K562 (cell line): ENCODE results near the gene AARSD1. TPM values are rescaled to one million over a fixed set of nuclear protein-coding genes. Genes with fewer than 3 reads are reported as not detected.

Experiments
- C11orf30 ChIP-seq: fragments of 450-650 bp; IDR thresholded peaks from 2 replicates; pipeline ENCODE4 v1.6.1; 2016; ENCODE audit warnings: low read depth, mild to moderate bottlenecking
- CCAR2 ChIP-seq: fragments of 200-400 bp; formaldehyde crosslinking; IDR thresholded peaks from 2 replicates; pipeline ENCODE4 v1.6.1; 2017; ENCODE audit warnings: mild to moderate bottlenecking, low read depth, low read length
- CTCF ChIP-seq, 3 experiments: IDR thresholded peaks in 2 of 3; conservative IDR thresholded peaks in 1 of 3; 2 replicates each; pipeline ENCODE4 v1.5.1; 2011 to 2012; ENCODE audit warnings: low read length in 3 of 3, mild to moderate bottlenecking in 3 of 3, control low read depth in 2 of 3, improper control_type of control experiment in 1 of 3, inconsistent platforms in 1 of 3, low read depth in 1 of 3, mixed read lengths in 1 of 3, moderate library complexity in 1 of 3; ENCODE audit not compliant: insufficient read depth in 2 of 3
- LEF1 ChIP-seq: fragments of 450-650 bp; IDR thresholded peaks from 2 replicates; pipeline ENCODE4 v1.6.1; 2016; ENCODE audit warnings: mild to moderate bottlenecking
- NCOA4 ChIP-seq: fragments of 450-650 bp; IDR thresholded peaks from 2 replicates; pipeline ENCODE4 v1.6.1; 2018; ENCODE audit warnings: mild to moderate bottlenecking; ENCODE audit not compliant: partially characterized antibody
- REST ChIP-seq, 2 experiments: fragments of 450-650 bp; formaldehyde crosslinking in 1 of 2; IDR thresholded peaks; 2 replicates each; pipeline versions ENCODE4 v1.4.0 to v1.6.1; 2014 to 2020; ENCODE audit warnings: mild to moderate bottlenecking in 2 of 2, borderline replicate concordance in 1 of 2, low read depth in 1 of 2
- RNF2 ChIP-seq: sonication (generic); IDR thresholded peaks from 2 replicates; pipeline ENCODE4 v1.6.1; 2016
- ZBTB49 ChIP-seq: sonication (generic); formaldehyde crosslinking; IDR thresholded peaks from 2 replicates; pipeline ENCODE4 v1.8.0; 2022; ENCODE audit warnings: missing genetic modification reagents, mild to moderate bottlenecking, borderline replicate concordance
- ZNF639 ChIP-seq, 2 experiments: fragments of 200-800 bp in 1 of 2; sonication (Bioruptor generic) in 1 of 2; sonication (generic) in 1 of 2; formaldehyde crosslinking in 1 of 2; IDR thresholded peaks in 1 of 2; conservative IDR thresholded peaks in 1 of 2; 2 replicates each; pipeline versions ENCODE4 v1.5.0 to v1.6.1; 2016 to 2020; ENCODE audit warnings: missing compliant biosample characterization in 1 of 2, missing genetic modification characterization in 1 of 2, missing genetic modification reagents in 1 of 2
- polyA plus RNA-seq, 8 experiments: library from polyadenylated mRNA; depleted of rRNA in 4 of 8; stranded (reverse) in 5 of 8; unstranded in 3 of 8; fragments of >200 nt; fragmentation: Nextera tagmentation in 2 of 8; fragmentation: Illumina TruSeq in 1 of 8; extraction: Ambion mirVana in 2 of 8; extraction: Trizol in 1 of 8; gene quantifications; 2 replicates each; pipeline versions ENCODE4 v1.2.1 to v1.2.3, GENCODE V29; 2011 to 2014; ENCODE audit warnings: inconsistent platforms in 1 of 8, missing spikeins in 1 of 8
- total RNA-seq, 7 experiments: library from RNA; depleted of rRNA in 6 of 7; stranded (reverse); fragments of >200 nt in 6 of 7; fragmentation: Illumina TruSeq in 2 of 7; extraction: Trizol in 2 of 7; gene quantifications; 2 replicates each; pipeline versions ENCODE4 v1.2.1 to v1.2.3, GENCODE V29; 2011 to 2021; ENCODE audit warnings: low replicate concordance in 1 of 7

The AARSD1 gene
- total and polyA plus RNA-seq, 9 of the 15 experiments (the other 6 are each of a cell fraction or from before 2014, with no cell fraction given): 51.7 to 98.5 (median 68.6) TPM

GRCh38 chr17:42997984-42998938 lies 34.0 kb upstream of the AARSD1 start, which contains the start of gene RPL27 (continued):
- peak; percentile 64; the same call in 1 of the 2 replicates for TF ChIP-seq REST (IDR thresholded peaks at IDR 0.05; ENCODE audit: borderline replicate concordance)
- TF ChIP-seq REST (CRISPR knock-in tag; IDR thresholded peaks at IDR 0.05; ENCODE audit: low read depth): 0 out of 2 replicates have a peak, but pooled peaks have one; percentile 25
- TF ChIP-seq LEF1: peak; percentile 55; the same call in 1 of the 2 replicates
- TF ChIP-seq ZNF639 (CRISPR knock-in tag; conservative IDR thresholded peaks at IDR 0.05 in 1 of 2, IDR thresholded peaks at IDR 0.05 in 1 of 2): peak in 1 of 2 experiments; percentile 80; a peak in 1 of 4 replicates
- peak; percentile 94; the same call in 1 of the 2 replicates for TF ChIP-seq CCAR2
- peak; percentile 64; the same call in 1 of the 2 replicates for TF ChIP-seq RNF2
- TF ChIP-seq ZBTB49 (CRISPR knock-in tag): no peak
- peak; percentile 86 for TF ChIP-seq C11orf30
- no peak for TF ChIP-seq NCOA4
- peak; percentile 92 to 96 (median 95) for TF ChIP-seq CTCF (IDR thresholded peaks at IDR 0.05 in 2 of 3, conservative IDR thresholded peaks at IDR 0.05 in 1 of 3; ENCODE audit: insufficient read depth in 2 of 3, low read depth in 1 of 3, low read length in 3 of 3)
